ENCODE results near the gene OTUD6A. TPM values are rescaled to one million over a fixed set of nuclear protein-coding genes. Genes with fewer than 3 reads are reported as not detected.

OTUD6A gene
- total and polyA plus RNA-seq, 8 donors: not detected

DNA sequence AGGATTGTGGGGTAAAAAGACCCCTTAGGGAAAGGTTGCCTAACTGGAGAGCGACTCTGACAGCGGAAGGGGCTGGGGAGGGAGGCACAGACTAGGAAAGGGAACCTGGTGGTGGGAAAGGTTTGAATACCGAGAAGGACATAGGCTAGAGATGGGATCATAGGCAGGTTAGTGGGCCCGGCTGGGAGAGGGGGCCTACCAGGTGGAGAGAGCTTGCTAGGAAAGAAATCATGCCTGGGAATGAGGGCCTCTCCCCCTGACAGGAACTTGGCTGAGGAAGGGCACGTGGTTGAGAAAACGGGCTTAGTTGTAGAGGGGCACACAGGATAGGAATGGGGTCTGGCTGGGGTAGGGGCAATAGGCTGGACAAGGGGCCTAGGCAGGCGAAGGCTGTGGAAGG, 4.4 kb downstream of the OTUD6A start:
- H3K4me3 ChIP-seq: no peak overlapping the region
- TF ChIP-seq, protein P1, sequence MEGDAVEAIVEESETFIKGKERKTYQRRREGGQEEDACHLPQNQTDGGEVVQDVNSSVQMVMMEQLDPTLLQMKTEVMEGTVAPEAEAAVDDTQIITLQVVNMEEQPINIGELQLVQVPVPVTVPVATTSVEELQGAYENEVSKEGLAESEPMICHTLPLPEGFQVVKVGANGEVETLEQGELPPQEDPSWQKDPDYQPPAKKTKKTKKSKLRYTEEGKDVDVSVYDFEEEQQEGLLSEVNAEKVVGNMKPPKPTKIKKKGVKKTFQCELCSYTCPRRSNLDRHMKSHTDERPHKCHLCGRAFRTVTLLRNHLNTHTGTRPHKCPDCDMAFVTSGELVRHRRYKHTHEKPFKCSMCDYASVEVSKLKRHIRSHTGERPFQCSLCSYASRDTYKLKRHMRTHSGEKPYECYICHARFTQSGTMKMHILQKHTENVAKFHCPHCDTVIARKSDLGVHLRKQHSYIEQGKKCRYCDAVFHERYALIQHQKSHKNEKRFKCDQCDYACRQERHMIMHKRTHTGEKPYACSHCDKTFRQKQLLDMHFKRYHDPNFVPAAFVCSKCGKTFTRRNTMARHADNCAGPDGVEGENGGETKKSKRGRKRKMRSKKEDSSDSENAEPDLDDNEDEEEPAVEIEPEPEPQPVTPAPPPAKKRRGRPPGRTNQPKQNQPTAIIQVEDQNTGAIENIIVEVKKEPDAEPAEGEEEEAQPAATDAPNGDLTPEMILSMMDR (IDR thresholded peaks at IDR 0.05): no peak
- TF ChIP-seq EP300 (IDR thresholded peaks at IDR 0.05): no peak
- WGBS, 5 donors: 79 to 90% (median 86%) methylated on average over 6 to 7 of the region's 7 CpGs
- H3K4me1 ChIP-seq: no peaks in the 10 kb centered on the region
- peaks cover 0 to 20% (median 0%) of the 10 kb centered on the region in 3 donors for H3K27me3 ChIP-seq
- intact Hi-C loops (cut with DNase I; ENCODE audit: low total_unique reads): no loop called here
- no peaks in the 10 kb centered on the region for H3K9me3 ChIP-seq
- no peak for DNase-seq
- H3K36me3 ChIP-seq: no peaks in the 10 kb centered on the region
- no peak overlapping the region for H3K27ac ChIP-seq

DNA sequence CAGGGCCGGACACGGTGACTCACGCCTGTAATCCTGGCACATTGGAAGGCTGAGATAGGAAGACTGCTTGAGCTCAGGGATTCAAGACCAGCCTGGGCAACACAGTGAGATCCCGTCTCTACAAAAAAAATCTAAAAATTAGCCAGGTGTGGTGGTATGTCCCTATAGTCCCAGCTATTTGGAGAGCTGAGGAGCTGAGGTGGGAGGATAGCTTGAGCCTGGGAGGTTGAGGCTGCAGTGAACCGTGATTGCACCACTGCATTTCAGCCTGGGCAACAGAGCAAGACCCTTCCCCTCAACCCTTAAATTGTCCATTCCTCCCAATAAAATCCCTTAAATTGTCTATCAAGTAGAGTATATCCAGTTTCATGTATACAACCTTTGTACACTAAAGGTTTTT, 17.0 kb downstream of the OTUD6A start:
- no peak overlapping the region for H3K4me3 ChIP-seq
- H3K36me3 ChIP-seq: no peaks in the 10 kb centered on the region
- TF ChIP-seq EP300 (IDR thresholded peaks at IDR 0.05) (no peak), POLR2AphosphoS5 (IDR thresholded peaks at IDR 0.05) (no peak), POLR2A (IDR thresholded peaks at IDR 0.05) (no peak)
- TF ChIP-seq, protein P1 (IDR thresholded peaks at IDR 0.05): no peak
- WGBS, 5 donors: 87 to 95% (median 91%) methylated on average over 5 of the region's 5 CpGs
- intact Hi-C loops (cut with DNase I; ENCODE audit: low total_unique reads): no loop called here
- H3K27ac ChIP-seq: no peak overlapping the region
- H3K9me3 ChIP-seq: peaks cover 0 to 11% (median 0%) of the 10 kb centered on the region in 4 donors
- peaks cover 0 to 6% (median 0%) of the 10 kb centered on the region in 3 donors for H3K27me3 ChIP-seq
- no peaks in the 10 kb centered on the region for H3K4me1 ChIP-seq
- DNase-seq: no peak

DNA sequence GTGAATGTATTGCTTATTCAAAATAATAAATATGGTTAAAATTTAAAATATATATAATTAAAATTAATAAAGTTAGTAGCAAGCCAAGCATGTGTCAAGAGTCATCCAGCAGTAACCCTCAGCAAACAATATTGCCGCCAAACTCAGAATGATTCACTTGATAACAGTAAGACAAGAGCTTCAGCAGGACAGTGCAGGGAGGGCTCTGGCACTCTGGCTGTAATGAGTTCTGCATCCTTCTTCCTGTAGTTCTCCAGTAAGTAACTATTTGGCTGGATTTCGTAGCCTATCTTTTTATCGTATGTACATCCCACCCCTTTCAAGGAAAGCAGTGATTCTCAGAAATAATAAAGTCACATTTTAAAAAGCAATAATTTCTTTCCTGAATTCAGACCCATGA, 17.6 kb downstream of the OTUD6A start:
- H3K4me3 ChIP-seq: no peak overlapping the region
- WGBS, 5 donors: 46 to 68% (median 64%) methylated on average over 3 of the region's 3 CpGs
- no peaks in the 10 kb centered on the region for H3K36me3 ChIP-seq
- no peaks in the 10 kb centered on the region for H3K4me1 ChIP-seq
- no peak overlapping the region for H3K27ac ChIP-seq
- TF ChIP-seq, protein P1 (IDR thresholded peaks at IDR 0.05): no peak
- TF ChIP-seq EP300 (IDR thresholded peaks at IDR 0.05) (no peak), POLR2A (IDR thresholded peaks at IDR 0.05) (no peak)
- intact Hi-C loops (cut with DNase I; ENCODE audit: low total_unique reads): no loop called here
- peaks cover 0 to 6% (median 0%) of the 10 kb centered on the region in 3 donors for H3K27me3 ChIP-seq
- H3K9me3 ChIP-seq: peaks cover 0 to 11% (median 0%) of the 10 kb centered on the region in 4 donors
- peak in 1 of 2 donors; percentile 18 for DNase-seq

DNA sequence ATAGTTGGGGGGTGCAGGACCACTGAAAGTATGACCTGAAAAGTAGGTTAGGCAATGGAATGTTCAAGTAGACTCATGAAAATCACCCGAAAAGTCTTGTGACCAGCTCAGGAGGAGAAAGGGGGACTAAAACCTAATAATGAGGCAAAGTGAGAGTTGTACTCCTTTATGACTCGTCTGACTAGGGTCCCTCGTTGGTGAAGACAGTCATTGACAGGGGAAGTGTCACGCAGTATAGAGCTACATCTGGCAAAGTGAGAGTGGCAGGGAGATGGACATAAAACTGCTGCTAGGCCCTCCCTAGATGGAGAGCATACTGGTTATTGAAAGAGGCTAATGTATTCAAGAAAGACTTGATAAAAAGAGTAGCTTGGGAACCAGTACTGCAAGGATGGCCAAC, 20.5 kb downstream of the OTUD6A start:
- H3K4me3 ChIP-seq: no peak overlapping the region
- peaks cover 0 to 4% (median under 1%) of the 10 kb centered on the region in 4 donors for H3K4me1 ChIP-seq
- WGBS, 5 donors: 55 to 87% (median 68%) methylated on average over 4 of the region's 4 CpGs
- no peak for DNase-seq
- no peaks in the 10 kb centered on the region for H3K9me3 ChIP-seq
- no peaks in the 10 kb centered on the region for H3K36me3 ChIP-seq
- no peak overlapping the region for H3K27ac ChIP-seq
- intact Hi-C loops (cut with DNase I; ENCODE audit: low total_unique reads): no loop called here
- TF ChIP-seq POLR2A (IDR thresholded peaks at IDR 0.05) (no peak), POLR2AphosphoS5 (IDR thresholded peaks at IDR 0.05) (no peak), EP300 (IDR thresholded peaks at IDR 0.05) (no peak)
- TF ChIP-seq, protein P1 (IDR thresholded peaks at IDR 0.05): no peak
- peaks cover 0 to 6% (median 0%) of the 10 kb centered on the region in 3 donors for H3K27me3 ChIP-seq

Data from stomach (tissue), 9 donors.